Activated CD4-positive, alpha-beta T cell treated with anti-CD3 and anti-CD28 coated beads for 4 hours (primary cell): ENCODE measurements around the gene SNTB2.

ENCODE experiments used
- DNase-seq, 2 donors: peaks; one replicate each; pipeline ENCODE4 v3.0.0-alpha.2; 2020

SNTB2 gene

DNA sequence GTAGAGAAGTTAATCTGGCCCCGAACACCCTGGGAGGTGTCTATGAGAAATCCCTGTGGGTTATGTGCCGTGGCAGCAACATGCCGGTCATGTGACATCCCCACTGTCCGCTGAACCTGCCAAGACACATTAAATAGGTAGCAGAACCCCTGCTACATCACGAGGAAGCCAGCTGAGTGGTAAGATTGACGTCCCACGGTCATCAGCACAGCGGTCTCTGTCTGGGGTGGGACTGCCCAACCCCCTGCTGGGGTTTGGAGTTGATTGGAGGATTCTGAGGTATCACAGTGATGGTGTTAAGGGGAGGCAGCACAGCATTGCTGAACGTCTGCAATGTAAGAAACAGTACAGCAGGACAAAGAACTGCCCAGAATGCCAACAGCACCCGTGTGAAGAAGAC, 162.6 kb downstream of the SNTB2 start:
- no peak for DNase-seq

DNA sequence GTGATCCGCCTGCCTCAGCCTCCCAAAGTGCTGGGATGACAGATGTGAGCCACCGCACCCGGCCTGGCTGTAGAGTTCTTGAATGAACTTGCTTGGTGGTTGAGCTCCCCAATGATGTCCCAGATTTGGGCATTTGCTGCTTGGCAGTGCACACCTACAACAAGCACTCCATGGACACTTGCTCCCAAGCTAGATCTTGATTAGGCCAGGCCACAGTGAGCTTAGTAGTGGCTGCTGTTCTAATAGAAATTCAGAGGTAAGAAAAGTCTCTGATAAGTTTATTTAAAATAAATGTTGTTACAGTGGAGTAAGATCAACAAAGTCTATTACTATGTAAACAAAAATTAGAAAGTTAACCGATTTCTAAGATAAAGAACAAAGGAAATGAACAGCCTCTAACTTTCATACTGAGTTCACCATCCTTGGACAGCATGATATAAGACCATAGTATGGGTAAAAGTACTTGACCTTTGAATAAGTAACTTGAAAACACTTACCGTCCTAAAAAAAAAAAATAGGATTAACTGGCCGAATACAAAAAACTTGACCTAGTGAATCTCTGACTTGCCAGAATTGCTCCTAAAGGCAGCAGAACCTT, 163.7 kb downstream of the SNTB2 start:
- no peak for DNase-seq

DNA sequence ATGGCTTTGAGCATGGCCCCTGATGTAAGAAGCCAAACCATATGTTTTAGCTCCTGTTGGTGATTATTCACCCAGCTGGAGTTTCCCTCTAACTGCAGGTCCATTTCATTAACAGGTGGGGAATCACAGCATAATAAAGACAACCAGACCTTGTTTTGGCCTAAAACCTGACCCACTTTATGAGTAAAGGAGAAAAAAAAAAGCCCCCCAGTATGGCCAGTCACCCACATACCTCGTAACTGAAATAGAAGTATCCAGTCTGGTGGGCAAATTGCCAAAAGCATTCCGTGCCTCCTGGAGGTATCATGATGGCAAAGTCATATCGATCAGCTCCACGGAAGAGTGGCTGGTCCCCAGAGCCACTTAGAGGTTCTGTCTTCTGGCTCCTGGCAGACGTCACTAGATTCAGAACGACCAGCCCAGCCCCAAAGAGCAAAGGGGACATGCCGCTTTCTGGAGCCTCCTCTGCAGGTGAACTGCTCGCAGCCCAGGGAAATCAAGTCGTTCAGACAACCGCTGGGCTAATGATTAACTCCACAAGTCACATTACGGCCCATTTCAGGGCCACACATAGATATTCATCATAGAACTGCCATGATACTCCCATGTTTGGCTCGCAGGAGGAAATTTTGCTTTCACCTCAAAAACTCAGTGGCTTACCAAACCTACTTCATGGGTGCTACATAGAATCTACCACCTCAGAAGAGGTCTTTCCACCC, 164.5 kb downstream of the SNTB2 start, which contains the start of gene TMED6:
Gene TMED6 (minus strand): TSS at position 478 of the 719 bp plus-strand sequence. CDS start 33 bp downstream, at position 445.
- no peak for DNase-seq
